WTC11 (cell line): Measurements from ENCODE around the gene C17orf75. TPM values are rescaled to one million over a fixed set of nuclear protein-coding genes. Genes with fewer than 3 reads are reported as not detected.
A peak's percentile ranks its signal among the peaks of the same experiment; 100 is the strongest.

ENCODE experiments used
- ATAC-seq: fragments of 200-7000 bp; cut with Tn5 transposase; 2 replicates; pipeline ENCODE4 v1.10.0; 2021; ENCODE audit warnings: mild to moderate bottlenecking, moderate library complexity
- CTCF ChIA-PET: fragments of 300-600 bp; sonication (Branson Sonifier 250); formaldehyde crosslinking; loops from one replicate; lab custom pipeline; 2021; ENCODE audit warnings: antibody characterized with exemption; lab: Charles Lee
- POLR2A ChIA-PET: fragments of 350-600 bp; sonication (Branson Sonifier 250); formaldehyde crosslinking; loops from one replicate; lab custom pipeline; 2021; ENCODE audit warnings: antibody characterized with exemption; lab: Charles Lee
- DNase-seq: peaks from one replicate; pipeline ENCODE4 v3.0.0; 2021; ENCODE audit warnings: low spot score
- H3K27ac Mint-ChIP-seq: 2 replicates; pipeline ENCODE4 v1.8.0; 2021; ENCODE audit warnings: mixed read lengths
- H3K27me3 Mint-ChIP-seq: 2 replicates; pipeline ENCODE4 v1.8.0; 2021; ENCODE audit warnings: low read depth, mild to moderate bottlenecking, moderate library complexity, mixed read lengths
- H3K36me3 Mint-ChIP-seq: 2 replicates; pipeline ENCODE4 v1.8.0; 2021; ENCODE audit warnings: mixed read lengths
- H3K4me1 Mint-ChIP-seq: 2 replicates; pipeline ENCODE4 v1.8.0; 2022; ENCODE audit warnings: mixed read lengths
- H3K4me3 Mint-ChIP-seq: 2 replicates; pipeline ENCODE4 v1.8.0; 2021; ENCODE audit warnings: mild to moderate bottlenecking, moderate library complexity, mixed read lengths
- H3K9me3 Mint-ChIP-seq: 2 replicates; pipeline ENCODE4 v1.8.0; 2021; ENCODE audit warnings: mixed read lengths
- CREB1 ChIP-seq: sonication (generic); formaldehyde crosslinking; IDR thresholded peaks from 2 replicates; pipeline ENCODE4 v1.8.0; 2023; ENCODE audit warnings: mild to moderate bottlenecking, missing genetic modification reagents
- GTF2I ChIP-seq: fragments of 250-450 bp; sonication (Bioruptor Pico); conservative IDR thresholded peaks from 2 replicates; pipeline ENCODE4 v1.4.0; 2021; ENCODE audit warnings: mild to moderate bottlenecking
- MXD4 ChIP-seq: fragments of 250-450 bp; sonication (Bioruptor Pico); IDR thresholded peaks from 2 replicates; pipeline ENCODE4 v1.8.0; 2021; ENCODE audit warnings: mild to moderate bottlenecking, moderate library complexity, borderline replicate concordance
- MYBL2 ChIP-seq: sonication (generic); formaldehyde crosslinking; IDR thresholded peaks from 2 replicates; pipeline ENCODE4 v1.8.1; 2023; ENCODE audit warnings: mild to moderate bottlenecking, moderate library complexity, missing genetic modification reagents
- SMAD4 ChIP-seq: sonication (generic); formaldehyde crosslinking; IDR thresholded peaks from 2 replicates; pipeline ENCODE4 v1.8.0; 2022; ENCODE audit warnings: mild to moderate bottlenecking, missing genetic modification reagents
- SP1 ChIP-seq: sonication (generic); formaldehyde crosslinking; conservative IDR thresholded peaks from 2 replicates; pipeline ENCODE4 v1.8.1; 2022; ENCODE audit warnings: missing genetic modification reagents
- TEAD1 ChIP-seq: sonication (generic); formaldehyde crosslinking; IDR thresholded peaks from 2 replicates; pipeline ENCODE4 v1.8.0; 2022; ENCODE audit warnings: mild to moderate bottlenecking, missing genetic modification reagents
- ZNF219 ChIP-seq: sonication (generic); formaldehyde crosslinking; IDR thresholded peaks from 2 replicates; pipeline ENCODE4 v1.8.0; 2023; ENCODE audit warnings: missing genetic modification reagents, mild to moderate bottlenecking, borderline replicate concordance
- ZNF232 ChIP-seq: sonication (generic); formaldehyde crosslinking; IDR thresholded peaks from 2 replicates; pipeline ENCODE4 v1.8.0; 2022; ENCODE audit warnings: mild to moderate bottlenecking, missing genetic modification reagents
- total RNA-seq: library from RNA; stranded (reverse); gene quantifications from 3 replicates; pipeline ENCODE4 v1.2.3, GENCODE V29; 2021
- TF ChIP-seq, protein P1 (sequence below): fragments of 250-450 bp; sonication (Bioruptor Pico); conservative IDR thresholded peaks from 2 replicates; pipeline ENCODE4 v1.9.0; 2021; ENCODE audit warnings: mild to moderate bottlenecking
- TF ChIP-seq, protein P2 (sequence below): fragments of 250-450 bp; sonication (Bioruptor Pico); IDR thresholded peaks from 2 replicates; pipeline ENCODE4 v1.9.0; 2021; ENCODE audit warnings: mild to moderate bottlenecking
- TF ChIP-seq, protein P3 (sequence below): sonication (generic); formaldehyde crosslinking; conservative IDR thresholded peaks from 2 replicates; pipeline ENCODE4 v1.8.1; 2022; ENCODE audit warnings: mild to moderate bottlenecking, missing genetic modification reagents
- TF ChIP-seq, protein P4 (sequence below): sonication (generic); formaldehyde crosslinking; IDR thresholded peaks from 2 replicates; pipeline ENCODE4 v1.8.1; 2023; ENCODE audit warnings: mild to moderate bottlenecking, missing genetic modification reagents, borderline replicate concordance
- TF ChIP-seq, protein P5 (sequence below): sonication (generic); formaldehyde crosslinking; IDR thresholded peaks from 2 replicates; pipeline ENCODE4 v1.8.0; 2023; ENCODE audit warnings: missing genetic modification reagents

The C17orf75 gene
- total RNA-seq, 1 experiment from 2014 or later: 35.5 TPM

DNA sequence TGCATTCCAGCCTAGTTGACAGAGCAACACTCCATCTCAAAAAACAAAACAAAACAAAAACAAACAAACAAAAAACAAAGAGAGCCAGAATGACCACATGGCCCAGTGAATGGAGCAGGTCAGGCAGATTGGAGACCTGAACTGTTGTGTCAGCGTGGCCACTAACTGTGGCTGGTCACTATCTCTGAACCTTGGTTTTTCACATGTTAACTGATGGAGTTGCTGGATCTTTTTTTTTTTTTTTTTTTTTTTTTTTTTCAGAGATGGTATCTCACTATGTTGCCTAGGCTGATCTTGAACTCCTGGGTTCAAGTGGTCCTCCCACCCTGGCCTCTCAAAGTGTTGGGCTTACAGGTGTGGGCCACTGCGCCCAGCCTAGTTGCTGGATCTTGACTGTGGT lies 44.5 kb downstream of the C17orf75 start (continued):
- TF ChIP-seq, protein P1, sequence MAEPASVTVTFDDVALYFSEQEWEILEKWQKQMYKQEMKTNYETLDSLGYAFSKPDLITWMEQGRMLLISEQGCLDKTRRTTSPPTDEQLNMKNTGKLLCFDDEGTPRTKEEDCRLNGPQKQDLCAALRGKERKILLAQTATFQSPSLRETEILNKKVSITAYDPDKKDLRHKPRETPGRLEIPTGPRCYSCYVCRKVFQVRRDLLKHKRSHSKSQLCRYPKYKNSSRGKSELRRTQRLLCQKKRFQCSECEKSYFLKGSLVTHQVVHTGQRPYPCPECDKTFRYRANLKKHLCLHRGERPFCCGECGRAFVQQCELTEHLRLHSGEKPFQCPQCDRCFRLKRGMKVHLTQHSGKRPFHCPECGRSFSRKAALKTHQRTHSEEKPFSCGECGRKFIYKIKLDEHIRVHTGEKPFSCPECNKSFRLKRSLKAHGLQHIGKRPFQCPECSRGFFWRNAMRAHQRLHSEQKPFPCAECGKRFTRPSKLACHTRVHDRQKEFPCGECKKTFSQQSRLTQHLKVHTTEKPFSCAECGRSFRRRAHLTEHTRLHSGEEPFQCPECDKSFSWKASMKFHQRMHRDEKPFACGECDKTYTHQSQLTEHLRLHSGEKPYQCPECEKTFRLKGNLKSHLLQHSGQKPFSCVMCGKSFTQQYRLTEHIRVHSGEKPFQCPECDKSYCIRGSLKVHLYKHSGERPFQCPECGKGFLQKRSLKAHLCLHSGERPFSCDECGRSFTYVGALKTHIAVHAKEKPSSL: no peak
- TF ChIP-seq ZNF232 (CRISPR knock-in tag): no peak
- no peak for TF ChIP-seq SP1
- no peak for TF ChIP-seq SMAD4 (CRISPR knock-in tag)
- TF ChIP-seq, protein P2, sequence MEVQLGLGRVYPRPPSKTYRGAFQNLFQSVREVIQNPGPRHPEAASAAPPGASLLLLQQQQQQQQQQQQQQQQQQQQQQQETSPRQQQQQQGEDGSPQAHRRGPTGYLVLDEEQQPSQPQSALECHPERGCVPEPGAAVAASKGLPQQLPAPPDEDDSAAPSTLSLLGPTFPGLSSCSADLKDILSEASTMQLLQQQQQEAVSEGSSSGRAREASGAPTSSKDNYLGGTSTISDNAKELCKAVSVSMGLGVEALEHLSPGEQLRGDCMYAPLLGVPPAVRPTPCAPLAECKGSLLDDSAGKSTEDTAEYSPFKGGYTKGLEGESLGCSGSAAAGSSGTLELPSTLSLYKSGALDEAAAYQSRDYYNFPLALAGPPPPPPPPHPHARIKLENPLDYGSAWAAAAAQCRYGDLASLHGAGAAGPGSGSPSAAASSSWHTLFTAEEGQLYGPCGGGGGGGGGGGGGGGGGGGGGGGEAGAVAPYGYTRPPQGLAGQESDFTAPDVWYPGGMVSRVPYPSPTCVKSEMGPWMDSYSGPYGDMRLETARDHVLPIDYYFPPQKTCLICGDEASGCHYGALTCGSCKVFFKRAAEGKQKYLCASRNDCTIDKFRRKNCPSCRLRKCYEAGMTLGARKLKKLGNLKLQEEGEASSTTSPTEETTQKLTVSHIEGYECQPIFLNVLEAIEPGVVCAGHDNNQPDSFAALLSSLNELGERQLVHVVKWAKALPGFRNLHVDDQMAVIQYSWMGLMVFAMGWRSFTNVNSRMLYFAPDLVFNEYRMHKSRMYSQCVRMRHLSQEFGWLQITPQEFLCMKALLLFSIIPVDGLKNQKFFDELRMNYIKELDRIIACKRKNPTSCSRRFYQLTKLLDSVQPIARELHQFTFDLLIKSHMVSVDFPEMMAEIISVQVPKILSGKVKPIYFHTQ (CRISPR knock-in tag): no peak
- TF ChIP-seq MYBL2 (CRISPR knock-in tag): no peak

DNA sequence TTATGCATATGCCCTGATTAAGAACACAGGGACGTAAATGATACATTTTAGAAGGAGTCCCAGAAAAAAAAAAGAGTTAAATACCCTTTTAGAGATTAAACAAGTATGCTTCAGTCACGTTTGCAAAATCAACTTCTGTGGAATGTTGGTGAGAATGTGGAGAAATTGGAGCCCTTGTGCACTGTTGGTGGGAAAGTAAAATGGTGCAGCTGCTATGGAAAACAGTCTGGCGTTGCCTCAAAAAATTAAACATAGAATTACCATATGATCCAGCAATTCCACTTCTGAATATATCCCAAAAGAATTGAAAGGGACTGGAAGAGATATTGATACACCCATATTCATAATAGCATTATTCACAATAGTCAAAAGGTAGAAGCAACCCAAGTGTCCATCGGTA lies 49.9 kb downstream of the C17orf75 start:
- H3K4me1 Mint-ChIP-seq: peaks cover 48% of the 10 kb centered on the region
- TF ChIP-seq MXD4 (no peak), TEAD1 (no peak), ZNF219 (CRISPR knock-in tag) (no peak), CREB1 (CRISPR knock-in tag) (no peak), GTF2I (CRISPR knock-in tag) (no peak)
- TF ChIP-seq, protein P3, sequence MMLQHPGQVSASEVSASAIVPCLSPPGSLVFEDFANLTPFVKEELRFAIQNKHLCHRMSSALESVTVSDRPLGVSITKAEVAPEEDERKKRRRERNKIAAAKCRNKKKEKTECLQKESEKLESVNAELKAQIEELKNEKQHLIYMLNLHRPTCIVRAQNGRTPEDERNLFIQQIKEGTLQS (CRISPR knock-in tag): no peak
- TF ChIP-seq, protein P4, sequence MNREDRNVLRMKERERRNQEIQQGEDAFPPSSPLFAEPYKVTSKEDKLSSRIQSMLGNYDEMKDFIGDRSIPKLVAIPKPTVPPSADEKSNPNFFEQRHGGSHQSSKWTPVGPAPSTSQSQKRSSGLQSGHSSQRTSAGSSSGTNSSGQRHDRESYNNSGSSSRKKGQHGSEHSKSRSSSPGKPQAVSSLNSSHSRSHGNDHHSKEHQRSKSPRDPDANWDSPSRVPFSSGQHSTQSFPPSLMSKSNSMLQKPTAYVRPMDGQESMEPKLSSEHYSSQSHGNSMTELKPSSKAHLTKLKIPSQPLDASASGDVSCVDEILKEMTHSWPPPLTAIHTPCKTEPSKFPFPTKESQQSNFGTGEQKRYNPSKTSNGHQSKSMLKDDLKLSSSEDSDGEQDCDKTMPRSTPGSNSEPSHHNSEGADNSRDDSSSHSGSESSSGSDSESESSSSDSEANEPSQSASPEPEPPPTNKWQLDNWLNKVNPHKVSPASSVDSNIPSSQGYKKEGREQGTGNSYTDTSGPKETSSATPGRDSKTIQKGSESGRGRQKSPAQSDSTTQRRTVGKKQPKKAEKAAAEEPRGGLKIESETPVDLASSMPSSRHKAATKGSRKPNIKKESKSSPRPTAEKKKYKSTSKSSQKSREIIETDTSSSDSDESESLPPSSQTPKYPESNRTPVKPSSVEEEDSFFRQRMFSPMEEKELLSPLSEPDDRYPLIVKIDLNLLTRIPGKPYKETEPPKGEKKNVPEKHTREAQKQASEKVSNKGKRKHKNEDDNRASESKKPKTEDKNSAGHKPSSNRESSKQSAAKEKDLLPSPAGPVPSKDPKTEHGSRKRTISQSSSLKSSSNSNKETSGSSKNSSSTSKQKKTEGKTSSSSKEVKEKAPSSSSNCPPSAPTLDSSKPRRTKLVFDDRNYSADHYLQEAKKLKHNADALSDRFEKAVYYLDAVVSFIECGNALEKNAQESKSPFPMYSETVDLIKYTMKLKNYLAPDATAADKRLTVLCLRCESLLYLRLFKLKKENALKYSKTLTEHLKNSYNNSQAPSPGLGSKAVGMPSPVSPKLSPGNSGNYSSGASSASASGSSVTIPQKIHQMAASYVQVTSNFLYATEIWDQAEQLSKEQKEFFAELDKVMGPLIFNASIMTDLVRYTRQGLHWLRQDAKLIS (CRISPR knock-in tag): no peak
- TF ChIP-seq, protein P5, sequence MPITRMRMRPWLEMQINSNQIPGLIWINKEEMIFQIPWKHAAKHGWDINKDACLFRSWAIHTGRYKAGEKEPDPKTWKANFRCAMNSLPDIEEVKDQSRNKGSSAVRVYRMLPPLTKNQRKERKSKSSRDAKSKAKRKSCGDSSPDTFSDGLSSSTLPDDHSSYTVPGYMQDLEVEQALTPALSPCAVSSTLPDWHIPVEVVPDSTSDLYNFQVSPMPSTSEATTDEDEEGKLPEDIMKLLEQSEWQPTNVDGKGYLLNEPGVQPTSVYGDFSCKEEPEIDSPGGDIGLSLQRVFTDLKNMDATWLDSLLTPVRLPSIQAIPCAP (CRISPR knock-in tag): no peak
- POLR2A ChIA-PET: no interaction called here
- DNase-seq: no peak
- no peaks in the 10 kb centered on the region; the same call in 1 of the 2 replicates for H3K27me3 Mint-ChIP-seq
- H3K9me3 Mint-ChIP-seq: no peaks in the 10 kb centered on the region
- H3K36me3 Mint-ChIP-seq: no peaks in the 10 kb centered on the region
- no peak for ATAC-seq
- H3K4me3 Mint-ChIP-seq: no peak overlapping the region
- CTCF ChIA-PET: interaction anchor here (1.3 to 3.6 kb wide), 2 partner anchors 11 to 39 kb away, joined by 3 to 10 read pairs; no protein-coding TSS in a partner anchor
- H3K27ac Mint-ChIP-seq: peak overlapping the region; percentile 60; the same call in 1 of the 2 replicates
